ELF-1 (cell line): ENCODE data around the gene NRTN.

Experiments
- DNase-seq: peaks from one replicate; pipeline ENCODE4 v3.0.0-alpha.2; 2016; ENCODE audit warnings: low read depth, low spot score

NRTN gene

DNA sequence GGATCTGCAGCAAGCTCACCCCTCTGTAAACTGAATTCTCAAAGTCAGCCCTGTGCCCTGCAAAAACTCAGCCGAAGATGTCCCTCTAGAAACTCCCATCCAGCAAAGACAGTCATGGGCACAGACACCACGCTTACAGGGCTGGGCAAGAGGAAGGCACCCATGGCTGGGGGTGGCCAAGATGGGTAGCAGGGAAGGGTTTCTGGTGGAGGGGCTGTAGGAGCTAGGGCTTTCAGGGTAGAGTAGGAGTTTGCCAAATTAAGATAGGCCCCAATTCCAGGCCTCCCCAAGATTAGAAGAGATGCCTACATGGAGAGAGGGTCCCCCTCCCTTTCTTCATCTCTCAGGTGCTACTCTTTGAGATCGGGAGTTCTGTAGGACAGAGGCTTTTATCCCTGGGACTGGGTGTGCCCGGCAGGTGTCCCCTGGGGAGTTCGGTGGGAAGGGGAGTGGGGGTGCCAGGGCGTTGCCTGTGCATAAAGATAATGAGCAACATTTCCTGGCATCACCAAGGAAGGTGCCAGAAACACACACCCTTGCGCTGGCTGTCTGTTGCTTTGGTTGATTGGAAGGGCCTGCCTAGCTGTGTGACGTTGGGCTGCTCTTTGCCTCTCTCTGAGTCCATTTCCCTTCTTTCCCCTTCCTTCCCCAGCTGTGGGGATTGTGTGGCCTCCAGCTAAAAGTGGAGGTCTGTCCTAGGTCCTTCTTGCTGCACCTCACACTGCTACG, 9.4 kb downstream of the NRTN start:
- DNase-seq: no peak

GRCh38 chr19:5814852-5815246, 10.0 kb downstream of the NRTN start:
- no peak for DNase-seq

GRCh38 chr19:5817218-5817617, 12.4 kb downstream of the NRTN start:
- no peak for DNase-seq

- no peak for DNase-seq
These were observed 13.7 kb downstream of the NRTN start for GRCh38 chr19:5818594-5818993.

DNA sequence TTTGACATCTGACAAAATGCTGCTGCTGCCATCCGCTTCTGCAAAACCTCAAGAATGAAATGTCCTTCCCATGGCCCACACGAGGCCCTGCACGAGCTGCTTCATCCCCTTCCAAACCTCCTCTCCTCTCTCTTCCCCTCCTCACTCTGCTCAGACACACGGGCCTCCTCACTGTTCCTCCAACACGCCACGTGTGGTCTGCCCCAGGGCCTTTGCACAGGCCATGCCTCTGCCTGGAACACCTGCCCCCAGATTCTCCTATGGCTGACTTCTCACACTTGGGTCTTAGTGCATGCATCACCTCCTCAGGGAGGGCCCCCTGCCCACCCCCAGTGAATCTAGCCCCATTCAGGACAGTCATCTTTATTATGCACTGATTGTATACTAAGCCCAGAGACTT, 15.9 kb downstream of the NRTN start:
- DNase-seq: no peak

GRCh38 chr19:5821521-5822180, 16.8 kb downstream of the NRTN start:
- no peak for DNase-seq

GRCh38 chr19:5822181-5822844, 17.4 kb downstream of the NRTN start:
- no peak for DNase-seq

DNA sequence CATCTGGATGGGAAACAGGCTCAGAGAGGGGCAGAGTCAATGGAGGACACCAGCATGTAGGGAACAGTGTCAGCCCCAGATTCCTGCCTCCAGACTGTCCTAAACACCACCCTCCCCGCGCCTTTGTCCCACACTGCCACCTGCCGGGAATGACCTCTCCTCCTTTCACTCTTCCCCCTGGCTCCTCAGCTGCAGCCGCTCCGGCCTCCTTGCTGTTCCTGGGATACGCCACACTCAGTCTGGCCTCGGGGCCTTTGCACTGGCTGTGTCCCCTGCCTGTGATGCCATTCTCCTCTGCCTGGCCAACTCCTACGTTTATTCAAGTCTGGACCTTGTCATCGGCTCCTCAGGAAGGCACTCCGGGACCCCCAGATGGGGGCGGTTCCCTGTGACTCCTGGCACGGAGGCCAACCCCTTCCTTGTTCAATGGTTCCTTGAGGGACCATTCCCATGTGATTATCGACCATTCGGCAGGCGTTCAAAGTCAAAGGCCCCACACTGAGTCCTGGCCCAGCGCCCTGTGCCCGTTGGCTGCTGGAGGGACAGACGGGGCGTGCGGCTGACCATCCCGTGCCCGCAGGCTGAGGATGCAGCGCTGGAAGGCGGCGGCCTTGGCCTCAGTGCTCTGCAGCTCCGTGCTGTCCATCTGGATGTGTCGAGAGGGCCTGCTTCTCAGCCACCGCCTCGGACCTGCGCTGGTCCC, 18.9 kb downstream of the NRTN start:
- peak; percentile 86 for DNase-seq

DNA sequence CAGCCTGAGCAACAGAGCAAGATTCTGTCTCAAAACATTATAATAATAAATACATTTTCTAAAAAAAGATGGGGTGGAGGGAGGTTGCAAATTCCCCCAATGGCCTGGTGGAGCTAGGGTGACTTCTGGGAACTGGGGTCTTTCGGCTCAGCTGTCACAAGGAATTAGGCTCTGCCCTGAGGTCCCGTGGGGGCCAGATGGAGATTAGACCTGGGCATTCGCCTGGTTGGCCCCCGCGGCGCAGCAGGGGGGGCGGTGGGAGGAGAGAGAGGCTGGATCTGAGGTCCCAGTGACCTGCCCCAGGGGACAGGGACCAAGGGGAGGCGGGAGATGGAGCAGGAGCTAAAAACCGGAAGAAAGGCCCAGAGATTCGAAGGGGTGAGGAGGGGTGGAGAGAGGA, 19.9 kb downstream of the NRTN start:
- no peak for DNase-seq

DNA sequence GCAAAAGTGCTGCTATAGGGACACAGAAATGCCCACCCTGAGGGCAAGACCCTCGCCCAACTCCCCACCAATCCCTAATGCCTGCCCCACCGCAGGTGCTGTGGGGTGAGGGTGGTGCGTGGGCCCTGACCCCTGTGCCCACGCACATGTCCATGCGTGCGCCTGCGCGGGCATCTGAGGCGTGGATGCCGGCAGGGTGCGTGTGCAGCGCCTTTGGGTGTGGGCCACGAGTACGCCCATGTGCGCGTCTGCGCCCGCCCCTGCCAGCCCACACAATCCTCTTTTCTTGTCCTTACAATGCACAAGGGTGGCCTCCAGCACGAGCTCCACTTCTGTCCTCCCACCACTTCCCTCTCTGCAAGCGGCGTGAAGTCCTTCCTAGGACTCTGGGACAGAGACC, 20.3 kb downstream of the NRTN start:
- DNase-seq: no peak

DNA sequence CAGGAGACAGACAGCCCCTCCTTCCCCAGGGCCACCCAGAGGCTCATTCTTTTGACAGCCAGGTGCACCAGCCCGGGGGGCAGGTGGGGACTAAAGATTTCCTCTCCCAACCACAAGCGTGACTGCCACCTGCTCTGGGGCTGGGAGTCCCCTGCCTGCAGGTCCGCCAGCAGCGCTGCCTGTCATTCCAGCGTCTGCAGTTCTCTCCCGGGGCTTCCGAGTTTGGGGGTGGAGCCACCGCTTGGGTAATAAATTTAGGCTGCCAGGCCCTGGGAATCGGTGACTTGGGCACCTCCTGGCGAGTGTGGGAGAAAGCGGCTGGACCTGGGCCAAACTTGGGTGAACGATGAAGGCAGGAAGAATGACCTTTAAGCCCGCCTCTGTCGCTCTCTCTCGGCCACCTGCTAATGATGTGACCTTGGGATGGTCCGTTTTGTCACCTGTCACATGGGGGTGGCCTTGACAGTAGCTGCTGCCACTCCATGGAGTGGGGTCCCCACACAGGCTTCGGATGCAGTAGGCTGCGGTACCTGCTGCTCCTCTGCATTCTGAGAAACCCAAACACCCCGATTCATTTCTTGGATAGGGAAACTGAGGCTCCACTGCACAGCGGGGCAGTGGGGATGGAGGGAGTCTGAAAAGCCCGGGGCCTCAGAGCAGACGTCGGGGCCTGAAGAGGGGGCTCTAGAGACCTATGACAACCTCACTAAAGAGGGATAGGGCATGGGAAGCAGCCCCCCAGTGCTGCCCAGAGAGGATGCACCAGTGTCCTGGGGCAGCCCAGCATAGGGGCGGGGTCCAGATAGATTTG, 21.9 kb downstream of the NRTN start:
- peak; percentile 86 for DNase-seq

DNA sequence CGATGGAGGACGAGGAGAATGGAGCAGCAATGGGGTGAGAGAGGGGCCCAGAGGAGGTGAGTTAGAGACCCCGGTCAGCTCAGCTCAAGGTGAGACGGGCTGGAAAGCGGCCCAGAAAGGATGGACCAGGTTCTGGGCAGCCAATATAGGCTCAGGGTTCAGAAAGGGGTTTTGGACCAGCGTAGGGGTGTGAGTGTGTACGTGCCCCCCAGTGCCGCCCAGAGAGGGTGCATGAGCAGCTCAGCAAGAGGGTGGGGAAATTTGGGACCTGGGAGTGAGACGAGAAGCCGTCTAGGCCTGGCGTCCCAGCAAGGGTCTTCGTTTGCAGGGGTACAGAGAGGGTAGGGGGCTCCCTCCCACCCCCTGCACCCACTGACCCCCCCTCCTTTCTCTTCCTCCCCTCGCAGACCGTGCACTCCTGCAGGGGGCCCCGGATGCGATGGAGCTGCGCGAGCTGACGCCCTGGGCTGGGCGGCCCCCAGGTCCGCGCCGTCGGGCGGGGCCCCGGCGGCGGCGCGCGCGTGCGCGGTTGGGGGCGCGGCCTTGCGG, 22.5 kb downstream of the NRTN start:
- no peak for DNase-seq

DNA sequence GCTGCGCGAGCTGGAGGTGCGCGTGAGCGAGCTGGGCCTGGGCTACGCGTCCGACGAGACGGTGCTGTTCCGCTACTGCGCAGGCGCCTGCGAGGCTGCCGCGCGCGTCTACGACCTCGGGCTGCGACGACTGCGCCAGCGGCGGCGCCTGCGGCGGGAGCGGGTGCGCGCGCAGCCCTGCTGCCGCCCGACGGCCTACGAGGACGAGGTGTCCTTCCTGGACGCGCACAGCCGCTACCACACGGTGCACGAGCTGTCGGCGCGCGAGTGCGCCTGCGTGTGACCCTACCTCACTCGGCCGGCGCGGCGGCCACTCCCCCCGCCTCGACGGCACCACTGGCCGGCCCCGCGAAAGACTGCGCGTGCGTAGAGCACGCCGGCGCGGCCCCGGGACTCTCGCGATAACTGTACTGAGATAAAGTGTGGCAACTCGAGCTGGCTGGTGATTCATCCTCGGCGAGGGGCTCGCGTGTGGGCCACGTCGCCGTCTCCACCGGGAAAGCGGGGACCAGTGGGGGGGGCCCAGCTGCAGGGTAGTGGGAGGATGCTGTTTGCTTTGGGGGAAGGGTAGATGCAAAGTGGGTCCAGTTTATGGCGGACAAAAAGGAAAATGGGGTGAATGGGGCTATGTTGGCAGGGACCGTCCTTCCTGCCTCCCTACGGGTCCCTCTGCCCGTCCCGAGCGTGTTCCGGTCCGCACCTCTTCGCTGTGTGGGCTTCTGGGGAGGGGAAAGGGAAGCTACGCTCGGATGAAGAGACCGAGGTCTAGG, 23.2 kb downstream of the NRTN start:
- DNase-seq: peak; percentile 98

DNA sequence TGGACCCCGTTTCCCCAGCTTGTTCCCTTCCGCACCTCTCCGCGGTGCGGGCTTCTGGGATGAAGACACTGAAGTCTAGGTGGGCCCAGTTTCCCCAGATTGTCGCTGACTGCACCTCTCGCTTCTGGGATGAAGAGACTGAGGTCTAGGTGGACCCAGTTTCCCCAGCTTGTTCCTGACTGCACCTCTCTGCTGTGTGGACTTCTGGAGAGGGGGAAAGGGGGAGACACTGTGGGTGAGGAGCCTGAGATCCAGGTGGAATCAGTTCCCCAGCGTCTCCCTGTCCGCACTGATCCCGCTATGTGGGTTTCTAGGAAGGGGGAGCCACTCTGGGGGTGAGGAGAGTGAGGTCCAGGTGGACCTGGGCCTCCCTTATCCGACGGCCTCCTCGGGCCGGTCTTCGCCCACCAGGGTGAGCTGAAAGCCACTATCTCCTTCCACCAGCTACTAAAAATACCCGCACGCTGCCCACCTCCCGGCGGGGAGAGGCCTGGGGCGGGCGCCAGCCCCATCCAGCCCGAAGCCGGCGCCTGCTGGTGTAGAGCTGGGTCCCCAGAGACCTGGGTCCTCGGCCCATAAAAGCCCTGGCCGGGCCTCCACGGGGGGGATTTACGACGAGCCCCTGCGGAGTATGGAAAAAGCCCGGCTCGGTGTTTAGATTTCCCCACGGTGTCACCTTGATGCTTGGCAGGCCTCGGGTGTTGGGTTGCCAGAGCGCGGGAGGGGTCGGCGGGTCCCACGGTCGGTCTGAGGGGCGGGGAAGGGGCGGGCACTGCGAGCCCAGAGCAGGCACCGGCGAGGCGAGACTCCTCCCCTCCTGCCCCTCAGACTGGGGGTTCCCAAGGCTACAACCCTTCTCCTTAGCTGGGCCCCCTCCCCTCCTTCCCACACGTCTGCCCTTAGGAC, 24.0 kb downstream of the NRTN start:
- DNase-seq: peak; percentile 84

DNA sequence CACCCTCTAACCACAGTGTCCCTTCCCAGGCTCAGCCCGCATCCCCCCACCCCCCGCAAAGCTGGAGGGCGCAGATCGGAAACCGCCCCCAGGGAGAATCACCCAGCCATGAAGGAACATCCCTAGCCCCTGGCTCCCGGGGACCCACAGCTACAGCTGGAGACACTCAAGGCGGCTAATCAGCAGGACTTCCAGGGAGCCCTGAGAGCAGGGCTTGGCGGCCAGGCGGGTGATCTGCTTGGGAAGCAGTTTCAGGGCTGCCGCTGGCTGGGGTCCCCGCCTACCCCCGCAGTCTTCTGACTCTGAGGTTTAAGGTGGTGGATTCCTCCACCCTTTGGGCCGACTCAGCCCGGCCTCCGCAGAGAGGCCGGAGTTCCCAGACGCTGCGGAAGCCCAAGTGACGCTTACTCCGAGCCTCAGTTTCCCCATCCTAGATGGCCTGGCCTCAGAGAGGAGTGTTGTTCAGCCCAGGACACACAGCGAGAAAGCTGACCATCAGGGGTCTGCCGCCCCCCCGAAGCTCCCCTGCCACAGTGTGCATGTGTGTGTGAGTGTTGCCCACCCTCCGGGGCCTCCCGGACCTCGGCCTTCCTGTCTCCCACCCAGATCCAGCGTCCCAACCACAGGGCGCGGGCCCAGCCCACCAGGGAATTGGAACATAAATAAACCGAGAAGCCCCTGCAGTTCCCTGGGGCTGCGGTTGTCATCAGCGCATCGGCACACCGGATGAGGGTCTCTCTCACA, 24.9 kb downstream of the NRTN start:
- no peak for DNase-seq

- no peak for DNase-seq
These were observed 26.3 kb downstream of the NRTN start for GRCh38 chr19:5831159-5831558.

- DNase-seq: no peak
These were observed 27.2 kb downstream of the NRTN start for GRCh38 chr19:5832061-5832460.

- no peak for DNase-seq
These were observed 27.8 kb downstream of the NRTN start for GRCh38 chr19:5832527-5833216.
